SK-N-MC (cell line): ENCODE measurements around the gene GFER.

Source experiments
- DNase-seq: peaks from one replicate; pipeline ENCODE4 v3.0.0-alpha.2; 2011; ENCODE audit warnings: low read depth, low spot score
- H3K27ac ChIP-seq: fragments of 200-600 bp; sonication (generic); 2 replicates; pipeline ENCODE4 v1.5.1; 2016; ENCODE audit warnings: mixed run types
- H3K36me3 ChIP-seq: fragments of 200-600 bp; sonication (generic); 2 replicates; pipeline ENCODE4 v1.6.1; 2017; ENCODE audit warnings: antibody characterized with exemption, low read length, mixed read lengths; ENCODE audit not compliant: insufficient read depth
- H3K4me3 ChIP-seq: fragments of 200-600 bp; sonication (generic); 2 replicates; pipeline ENCODE4 v1.5.1; 2016
- H3K9ac ChIP-seq: fragments of 200-600 bp; sonication (generic); 2 replicates; pipeline ENCODE4 v1.8.0; 2017; ENCODE audit warnings: mixed run types, mixed read lengths; ENCODE audit not compliant: insufficient read length
- H3K9me3 ChIP-seq: fragments of 200-600 bp; sonication (generic); 2 replicates; pipeline ENCODE4 v1.6.1; 2017; ENCODE audit warnings: low read depth, mild to moderate bottlenecking, antibody characterized with exemption, low read length, moderate library complexity, mixed read lengths
- EZH2 ChIP-seq: fragments of 200-600 bp; sonication (generic); IDR thresholded peaks from one replicate; pipeline ENCODE4 v1.6.1; 2017; ENCODE audit warnings: antibody characterized with exemption
- FOXP2 ChIP-seq: optimal IDR thresholded peaks from 2 replicates; pipeline ENCODE3; 2011; ENCODE audit warnings: mild to moderate bottlenecking, moderate library complexity; ENCODE audit not compliant: insufficient read depth; ENCODE audit errors: extremely low read length, control extremely low read depth
- POLR2AphosphoS5 ChIP-seq: IDR thresholded peaks from 2 replicates; pipeline ENCODE4 v1.6.1; 2012; ENCODE audit warnings: mild to moderate bottlenecking, low read depth, low read length, borderline replicate concordance

Gene GFER

DNA sequence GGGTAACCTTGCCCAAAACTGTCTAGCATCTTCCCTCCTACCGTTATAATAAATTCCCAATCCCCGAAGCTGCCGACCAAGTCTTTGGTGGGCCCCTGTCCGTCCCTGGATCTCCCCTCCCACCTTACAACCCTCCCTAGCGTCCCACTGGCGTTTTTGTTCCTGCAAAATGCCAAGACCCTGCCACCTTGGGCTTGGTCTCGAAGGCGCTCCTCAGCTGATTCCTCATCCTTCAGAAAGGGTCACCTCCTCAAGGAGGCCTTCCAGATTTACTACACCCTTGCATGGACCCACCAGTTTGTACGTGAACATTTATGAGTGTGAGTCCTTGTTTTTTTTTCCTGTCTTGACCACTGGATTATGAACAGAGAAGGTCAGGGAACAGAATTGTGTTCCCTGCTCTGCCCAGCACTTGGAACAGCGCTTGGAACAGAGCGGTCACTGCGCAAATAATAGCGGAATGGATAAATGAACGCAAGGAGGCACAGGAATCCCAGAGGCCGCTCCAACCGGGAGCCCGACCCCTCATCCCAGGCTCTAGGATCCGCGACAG is 926 bp upstream of the GFER start:
- H3K4me3 ChIP-seq = peak overlapping the region; percentile 90
- TF ChIP-seq EZH2 = no peak
- no peak for TF ChIP-seq POLR2AphosphoS5
- no peak for TF ChIP-seq FOXP2
- no peaks in the 10 kb centered on the region for H3K9me3 ChIP-seq
- no peak overlapping the region for H3K9ac ChIP-seq
- H3K27ac ChIP-seq = no peak overlapping the region
- H3K36me3 ChIP-seq = peaks cover 6% of the 10 kb centered on the region; the same call in 1 of the 2 replicates
- DNase-seq = no peak

DNA sequence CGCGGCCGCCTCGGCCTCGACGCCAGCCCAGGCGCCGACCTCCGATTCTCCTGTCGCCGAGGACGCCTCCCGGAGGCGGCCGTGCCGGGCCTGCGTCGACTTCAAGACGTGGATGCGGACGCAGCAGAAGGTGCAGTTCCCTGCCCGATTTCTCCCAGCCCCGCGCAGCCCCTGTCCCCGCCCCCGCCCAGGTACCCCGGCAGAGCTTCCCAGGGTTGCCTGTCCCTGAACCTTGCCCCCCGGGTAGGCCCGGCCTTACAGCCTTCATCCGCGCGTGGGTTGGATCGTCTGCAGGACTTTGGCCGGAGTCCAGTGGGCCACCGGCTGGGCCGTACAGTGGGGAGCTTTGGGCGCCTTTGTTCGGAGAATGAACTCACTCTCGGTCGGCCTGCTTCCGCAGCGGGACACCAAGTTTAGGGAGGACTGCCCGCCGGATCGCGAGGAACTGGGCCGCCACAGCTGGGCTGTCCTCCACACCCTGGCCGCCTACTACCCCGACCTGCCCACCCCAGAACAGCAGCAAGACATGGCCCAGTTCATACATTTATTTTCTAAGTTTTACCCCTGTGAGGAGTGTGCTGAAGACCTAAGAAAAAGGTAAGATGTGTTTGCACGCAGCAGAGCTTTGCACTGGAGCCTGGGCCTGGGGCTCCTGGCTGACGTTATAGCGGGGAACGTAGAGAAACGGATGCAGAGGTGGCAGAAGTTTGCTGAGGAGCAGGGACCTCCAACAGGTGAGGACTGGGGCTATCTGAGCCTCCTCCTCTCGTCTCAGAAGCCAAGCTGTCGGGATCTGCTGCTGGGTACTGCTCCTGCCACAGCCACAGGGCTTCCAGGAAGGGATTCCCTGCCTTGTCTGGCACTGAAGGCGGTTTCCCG is 593 bp downstream of the GFER start:
- Histone ChIP-seq H3K36me3 (no peaks in the 10 kb centered on the region), H3K27ac (no peak overlapping the region), H3K9ac (peak overlapping the region; percentile 77), H3K4me3 (peak overlapping the region; percentile 90), H3K9me3 (no peaks in the 10 kb centered on the region)
- no peak for TF ChIP-seq POLR2AphosphoS5
- TF ChIP-seq EZH2 = no peak
- TF ChIP-seq FOXP2 = no peak
- no peak for DNase-seq

DNA sequence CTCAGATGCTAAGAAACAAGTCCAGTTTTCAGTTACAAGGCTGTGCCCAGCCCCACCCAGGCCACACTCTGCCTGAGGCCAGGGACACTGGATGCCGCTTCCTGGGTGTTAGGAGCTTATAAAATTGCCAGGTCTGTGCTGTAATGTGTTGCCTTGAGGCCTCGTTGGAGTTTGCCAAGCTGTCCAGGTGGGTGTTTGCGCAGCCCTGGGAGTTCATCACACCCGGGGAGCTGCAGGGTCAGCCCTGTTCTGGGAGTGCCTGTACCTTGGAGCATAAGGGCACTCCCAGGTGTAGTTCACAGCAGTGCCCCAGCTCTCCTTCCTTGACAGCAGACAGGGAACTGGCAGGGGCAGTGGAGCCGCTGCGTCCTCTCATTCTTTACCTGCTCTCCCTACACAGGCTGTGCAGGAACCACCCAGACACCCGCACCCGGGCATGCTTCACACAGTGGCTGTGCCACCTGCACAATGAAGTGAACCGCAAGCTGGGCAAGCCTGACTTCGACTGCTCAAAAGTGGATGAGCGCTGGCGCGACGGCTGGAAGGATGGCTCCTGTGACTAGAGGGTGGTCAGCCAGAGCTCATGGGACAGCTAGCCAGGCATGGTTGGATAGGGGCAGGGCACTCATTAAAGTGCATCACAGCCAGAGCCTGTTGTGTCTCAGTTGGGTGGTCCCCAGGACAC is 1.6 kb downstream of the GFER start:
- DNase-seq = no peak
- Histone ChIP-seq H3K36me3 (no peaks in the 10 kb centered on the region), H3K9me3 (no peaks in the 10 kb centered on the region), H3K27ac (no peak overlapping the region), H3K4me3 (no peak overlapping the region), H3K9ac (no peak overlapping the region)
- TF ChIP-seq POLR2AphosphoS5 = no peak
- TF ChIP-seq FOXP2 = no peak
- TF ChIP-seq EZH2 = no peak

DNA sequence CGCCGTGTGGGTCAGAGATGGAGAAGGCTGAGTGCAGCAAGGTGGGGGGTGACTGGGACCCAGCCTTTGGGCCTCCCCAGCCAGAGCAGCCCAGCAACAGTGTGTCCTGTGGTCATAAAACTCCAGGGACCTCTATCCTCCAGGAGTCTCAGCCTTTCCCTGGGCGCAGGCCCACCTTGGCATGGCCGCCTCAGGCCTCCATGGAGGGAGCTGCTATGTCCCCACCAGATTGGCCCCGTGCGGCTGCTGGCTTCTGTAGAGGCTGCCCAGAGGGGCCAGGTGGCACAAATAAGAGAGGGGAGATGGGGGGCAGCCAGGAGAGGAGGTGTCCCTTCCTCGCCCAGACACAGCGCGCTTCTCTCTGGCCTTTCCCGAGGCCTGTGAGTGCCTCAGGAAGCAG is 3.2 kb downstream of the GFER start:
- DNase-seq = no peak
- Histone ChIP-seq H3K9me3 (no peaks in the 10 kb centered on the region), H3K9ac (no peak overlapping the region), H3K36me3 (no peaks in the 10 kb centered on the region), H3K27ac (no peak overlapping the region), H3K4me3 (no peak overlapping the region)
- no peak for TF ChIP-seq EZH2
- no peak for TF ChIP-seq POLR2AphosphoS5
- TF ChIP-seq FOXP2 = no peak

DNA sequence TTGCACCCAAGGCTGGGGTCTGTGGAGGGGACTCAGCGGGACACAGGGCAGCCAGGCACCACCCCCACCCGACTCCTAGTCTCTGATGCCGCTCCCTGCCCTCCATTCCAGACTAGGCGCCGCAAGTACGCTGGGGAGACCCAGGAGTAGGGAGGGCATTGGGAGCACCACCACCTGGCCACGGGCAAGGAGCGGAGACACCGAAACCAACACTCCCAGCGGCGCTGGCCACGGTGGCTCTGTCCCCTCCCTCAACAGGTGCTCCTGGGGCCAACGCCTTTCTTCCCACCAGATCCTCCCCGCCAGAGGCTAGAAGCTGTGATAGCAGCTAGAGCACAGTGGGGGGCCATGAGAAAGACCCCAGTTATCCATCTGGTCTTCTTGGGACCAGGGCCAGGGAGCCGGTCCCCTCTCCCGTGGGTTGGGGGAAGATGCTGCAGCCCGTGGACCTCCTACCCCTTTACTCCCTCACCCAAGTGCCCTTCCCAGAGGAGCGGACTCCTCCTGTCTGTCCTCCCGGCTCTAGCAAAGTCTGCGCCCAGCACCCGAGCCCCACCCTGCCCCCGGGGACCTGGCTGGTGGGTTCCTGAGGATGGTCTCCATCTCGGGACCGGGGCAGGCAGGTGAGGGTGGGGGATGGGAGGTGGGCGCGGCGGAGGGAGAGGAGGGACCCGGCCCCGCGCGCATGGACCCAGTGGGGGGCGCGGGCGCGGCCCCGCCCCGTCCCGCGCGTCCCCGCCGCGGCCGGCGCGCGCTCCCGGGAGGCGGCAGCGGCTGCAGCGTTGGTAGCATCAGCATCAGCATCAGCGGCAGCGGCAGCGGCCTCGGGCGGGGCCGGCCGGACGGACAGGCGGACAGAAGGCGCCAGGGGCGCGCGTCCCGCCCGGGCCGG is 5.5 kb downstream of the GFER start, which contains the start of gene SYNGR3:
TSS of gene SYNGR3 (plus strand) at position 762 of the 892 bp plus-strand sequence. CDS start 133 bp downstream, outside the sequence.
- no peak within 1 kb of the TSS for H3K9ac ChIP-seq
- H3K36me3 ChIP-seq = no peaks in the 10 kb centered on the region
- peak within 1 kb of the TSS; percentile 74 for H3K4me3 ChIP-seq
- no peak within 1 kb of the TSS for H3K27ac ChIP-seq
- H3K9me3 ChIP-seq = no peaks in the 10 kb centered on the region
- TF ChIP-seq EZH2 (no peak), FOXP2 (no peak), POLR2AphosphoS5 (no peak)
- no peak for DNase-seq

DNA sequence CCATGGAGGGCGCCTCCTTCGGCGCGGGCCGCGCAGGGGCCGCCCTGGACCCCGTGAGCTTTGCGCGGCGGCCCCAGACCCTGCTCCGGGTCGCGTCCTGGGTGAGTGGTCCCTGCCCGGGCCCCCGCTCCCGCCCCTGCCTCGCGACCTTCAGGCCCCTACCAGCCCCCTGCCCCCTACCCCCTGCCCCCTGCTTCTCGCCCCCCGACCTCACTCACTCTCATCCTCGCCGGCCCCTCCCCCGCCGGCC is 6.0 kb downstream of the GFER start:
- Histone ChIP-seq H3K9me3 (no peaks in the 10 kb centered on the region), H3K36me3 (no peaks in the 10 kb centered on the region), H3K27ac (no peak overlapping the region), H3K4me3 (peak overlapping the region; percentile 74), H3K9ac (no peak overlapping the region)
- no peak for TF ChIP-seq POLR2AphosphoS5
- TF ChIP-seq EZH2 = no peak
- no peak for TF ChIP-seq FOXP2
- no peak for DNase-seq

DNA sequence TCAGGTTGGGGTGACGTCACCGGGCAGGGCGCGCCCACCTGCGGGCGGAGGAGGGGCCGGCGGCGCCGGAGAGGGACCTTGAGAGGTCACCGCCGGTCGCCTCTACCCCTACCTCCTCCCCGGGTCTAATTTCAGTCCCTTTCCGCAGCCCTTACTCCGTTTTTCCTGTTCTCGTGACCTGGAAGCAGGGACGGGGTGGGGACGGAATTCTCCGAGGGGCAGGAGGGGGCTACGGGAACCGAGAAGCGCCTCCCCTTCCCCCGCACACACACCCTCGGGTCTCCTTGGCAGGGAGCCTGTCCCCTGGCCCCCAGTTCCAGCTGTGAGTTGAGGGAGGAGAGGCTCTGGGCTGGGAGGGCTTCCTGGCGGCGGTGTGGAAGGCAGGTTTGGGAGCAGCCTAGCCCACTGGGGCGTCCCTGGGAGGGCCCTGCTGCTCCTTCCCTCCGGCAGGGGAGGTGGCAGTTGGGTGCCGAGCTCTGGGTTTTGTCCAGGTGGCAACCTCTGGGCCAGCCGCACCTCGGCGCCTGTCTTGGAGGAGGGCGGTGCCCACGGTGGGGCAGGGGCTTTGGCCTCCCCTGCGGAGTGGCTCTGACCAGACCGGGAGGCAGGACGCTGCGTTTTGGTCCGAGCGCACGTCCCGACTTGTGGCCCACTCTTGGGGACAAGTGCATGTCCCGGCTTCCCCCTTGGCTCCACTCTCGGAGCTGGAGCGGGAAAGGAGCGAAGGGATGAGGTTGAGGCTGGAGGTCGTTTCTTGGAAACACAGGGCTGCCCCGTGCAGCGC is 6.5 kb downstream of the GFER start:
- no peak overlapping the region for H3K9ac ChIP-seq
- H3K4me3 ChIP-seq = peak overlapping the region; percentile 74
- no peak for DNase-seq

More for the DNA sequence above, 6.5 kb downstream of the GFER start:
- TF ChIP-seq POLR2AphosphoS5 (no peak), FOXP2 (no peak), EZH2 (no peak)
- Histone ChIP-seq H3K27ac (no peak overlapping the region), H3K36me3 (no peaks in the 10 kb centered on the region), H3K9me3 (no peaks in the 10 kb centered on the region)
